Nephron progenitor cell (in vitro differentiated cells): ENCODE data around the gene ECM2.

ENCODE experiments used
- DNase-seq: peaks from one replicate; pipeline ENCODE4 v3.0.0; 2021
- H3K27ac Mint-ChIP-seq: 2 replicates; pipeline ENCODE4 v1.8.0; 2021; ENCODE audit warnings: mild to moderate bottlenecking, moderate library complexity, mixed read lengths
- H3K27me3 Mint-ChIP-seq: 2 replicates; pipeline ENCODE4 v1.8.0; 2021; ENCODE audit warnings: mild to moderate bottlenecking, low read depth, mixed read lengths; ENCODE audit not compliant: poor library complexity
- H3K36me3 Mint-ChIP-seq: 2 replicates; pipeline ENCODE4 v1.8.0; 2021; ENCODE audit warnings: low read depth, mixed read lengths
- H3K4me1 Mint-ChIP-seq: 2 replicates; pipeline ENCODE4 v1.8.0; 2021; ENCODE audit warnings: mixed read lengths
- H3K4me3 Mint-ChIP-seq: 2 replicates; pipeline ENCODE4 v1.8.0; 2021; ENCODE audit warnings: mild to moderate bottlenecking, moderate library complexity, mixed read lengths
- H3K9me3 Mint-ChIP-seq: 2 replicates; pipeline ENCODE4 v1.8.0; 2021; ENCODE audit warnings: mild to moderate bottlenecking, moderate library complexity, mixed read lengths
- TF ChIP-seq, protein P1 (sequence below): fragments of 200-600 bp; sonication (generic); IDR thresholded peaks from 2 replicates; pipeline ENCODE4 v1.5.0; 2021; ENCODE audit warnings: antibody characterized with exemption

The ECM2 gene

DNA sequence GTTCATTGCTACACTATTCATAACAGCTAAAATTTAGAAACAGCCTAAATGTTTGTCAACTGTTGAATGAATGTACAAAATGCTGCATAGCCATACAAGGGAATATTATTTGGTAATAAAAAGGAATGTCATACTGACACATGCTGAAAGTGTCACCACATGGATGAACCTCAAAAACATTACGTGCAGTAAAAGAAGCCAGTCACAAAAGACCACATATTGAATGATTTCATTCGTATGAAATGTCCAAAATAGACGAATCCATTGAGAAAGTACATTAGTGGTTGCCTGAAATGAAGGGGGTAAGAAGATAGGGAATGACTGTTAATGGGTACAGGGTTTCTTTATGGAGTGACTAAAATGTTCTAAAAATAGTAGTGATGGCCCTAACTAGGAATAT lies 11.6 kb upstream of the ECM2 start:
- H3K36me3 Mint-ChIP-seq: peaks cover 10% of the 10 kb centered on the region
- H3K4me3 Mint-ChIP-seq: no peak overlapping the region
- peaks cover 29% of the 10 kb centered on the region for H3K9me3 Mint-ChIP-seq
- TF ChIP-seq, protein P1, sequence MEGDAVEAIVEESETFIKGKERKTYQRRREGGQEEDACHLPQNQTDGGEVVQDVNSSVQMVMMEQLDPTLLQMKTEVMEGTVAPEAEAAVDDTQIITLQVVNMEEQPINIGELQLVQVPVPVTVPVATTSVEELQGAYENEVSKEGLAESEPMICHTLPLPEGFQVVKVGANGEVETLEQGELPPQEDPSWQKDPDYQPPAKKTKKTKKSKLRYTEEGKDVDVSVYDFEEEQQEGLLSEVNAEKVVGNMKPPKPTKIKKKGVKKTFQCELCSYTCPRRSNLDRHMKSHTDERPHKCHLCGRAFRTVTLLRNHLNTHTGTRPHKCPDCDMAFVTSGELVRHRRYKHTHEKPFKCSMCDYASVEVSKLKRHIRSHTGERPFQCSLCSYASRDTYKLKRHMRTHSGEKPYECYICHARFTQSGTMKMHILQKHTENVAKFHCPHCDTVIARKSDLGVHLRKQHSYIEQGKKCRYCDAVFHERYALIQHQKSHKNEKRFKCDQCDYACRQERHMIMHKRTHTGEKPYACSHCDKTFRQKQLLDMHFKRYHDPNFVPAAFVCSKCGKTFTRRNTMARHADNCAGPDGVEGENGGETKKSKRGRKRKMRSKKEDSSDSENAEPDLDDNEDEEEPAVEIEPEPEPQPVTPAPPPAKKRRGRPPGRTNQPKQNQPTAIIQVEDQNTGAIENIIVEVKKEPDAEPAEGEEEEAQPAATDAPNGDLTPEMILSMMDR: no peak
- H3K27me3 Mint-ChIP-seq: no peaks in the 10 kb centered on the region
- H3K4me1 Mint-ChIP-seq: peaks cover 6% of the 10 kb centered on the region
- no peak for DNase-seq
- no peak overlapping the region for H3K27ac Mint-ChIP-seq

DNA sequence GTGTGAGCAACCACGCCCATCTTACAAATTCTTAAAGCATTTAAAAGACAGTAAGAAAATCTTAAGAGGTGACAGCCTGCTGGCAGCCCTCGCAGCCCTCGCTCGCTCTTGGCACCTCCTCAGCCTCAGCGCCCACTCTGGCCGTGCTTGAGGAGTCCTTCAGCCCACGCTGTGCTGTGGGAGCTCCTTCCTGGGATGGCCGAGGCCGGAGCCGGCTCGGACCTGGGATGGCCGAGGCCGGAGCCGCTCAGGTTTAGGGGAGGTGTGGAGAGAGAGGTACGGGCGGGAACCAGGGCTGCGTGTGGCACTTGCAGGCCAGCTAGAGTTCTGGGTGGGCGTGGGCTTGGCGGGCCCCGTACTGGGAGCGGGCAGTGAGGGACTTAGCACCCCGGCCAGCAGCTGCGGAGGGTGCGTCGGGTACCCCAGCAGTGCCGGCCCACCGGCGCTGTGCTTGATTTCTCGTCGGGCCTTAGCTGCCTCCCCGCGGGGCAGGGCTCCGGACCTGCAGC lies 9.3 kb upstream of the ECM2 start:
- Mint-ChIP-seq H3K9me3 (peaks cover 34% of the 10 kb centered on the region), H3K27ac (no peak overlapping the region), H3K4me1 (peaks cover 6% of the 10 kb centered on the region), H3K27me3 (no peaks in the 10 kb centered on the region), H3K4me3 (no peak overlapping the region), H3K36me3 (peaks cover 10% of the 10 kb centered on the region)
- TF ChIP-seq, protein P1: no peak
- no peak for DNase-seq

DNA sequence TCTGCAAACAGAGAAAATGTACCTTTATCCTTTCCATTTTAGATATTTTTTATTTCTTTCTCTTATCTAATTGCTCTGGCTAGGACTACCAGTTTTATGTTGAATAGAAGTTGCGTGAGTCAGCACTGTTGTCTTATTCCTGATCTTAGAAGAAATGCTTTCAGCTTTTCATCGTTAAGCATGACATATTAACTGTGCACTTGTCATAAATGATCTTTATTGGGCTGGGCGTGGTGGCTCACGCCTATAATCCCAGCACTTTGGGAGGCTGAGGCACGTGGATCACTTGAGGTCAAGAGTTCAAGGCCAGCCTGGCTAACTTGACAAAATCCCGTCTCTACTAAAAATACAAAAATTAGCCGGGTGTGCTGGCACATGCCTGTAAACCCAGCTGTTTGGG lies 8.2 kb upstream of the ECM2 start:
- Mint-ChIP-seq H3K4me3 (no peak overlapping the region), H3K27me3 (no peaks in the 10 kb centered on the region)
- TF ChIP-seq, protein P1: no peak

DNA sequence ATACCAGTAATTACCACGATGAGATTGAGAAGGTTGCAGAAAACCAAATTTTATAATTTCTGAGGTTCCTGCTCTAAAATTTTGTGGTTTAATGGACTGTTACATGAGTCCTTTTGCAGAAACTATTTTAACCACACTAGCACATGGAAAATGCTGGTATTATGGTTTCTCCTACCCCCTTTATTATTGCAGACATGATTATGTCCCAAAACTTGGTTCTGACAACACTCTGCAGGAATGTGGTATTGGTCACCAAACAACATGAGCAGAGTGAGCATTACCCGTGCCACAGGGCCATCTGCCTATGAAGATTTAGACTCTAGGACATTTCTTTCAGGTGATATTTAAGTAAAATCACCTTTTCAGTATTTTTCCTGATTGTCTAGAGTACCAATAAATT lies 2.8 kb upstream of the ECM2 start:
- Mint-ChIP-seq H3K9me3 (peaks cover 15% of the 10 kb centered on the region), H3K36me3 (no peaks in the 10 kb centered on the region), H3K4me3 (no peak overlapping the region), H3K27ac (no peak overlapping the region), H3K27me3 (no peaks in the 10 kb centered on the region), H3K4me1 (peaks cover 4% of the 10 kb centered on the region)
- TF ChIP-seq, protein P1: no peak
- no peak for DNase-seq

More for the DNA sequence above, 8.2 kb upstream of the ECM2 start:
- Mint-ChIP-seq H3K27ac (no peak overlapping the region), H3K4me1 (peaks cover 6% of the 10 kb centered on the region), H3K36me3 (peaks cover 10% of the 10 kb centered on the region), H3K9me3 (peaks cover 34% of the 10 kb centered on the region)
- DNase-seq: no peak

DNA sequence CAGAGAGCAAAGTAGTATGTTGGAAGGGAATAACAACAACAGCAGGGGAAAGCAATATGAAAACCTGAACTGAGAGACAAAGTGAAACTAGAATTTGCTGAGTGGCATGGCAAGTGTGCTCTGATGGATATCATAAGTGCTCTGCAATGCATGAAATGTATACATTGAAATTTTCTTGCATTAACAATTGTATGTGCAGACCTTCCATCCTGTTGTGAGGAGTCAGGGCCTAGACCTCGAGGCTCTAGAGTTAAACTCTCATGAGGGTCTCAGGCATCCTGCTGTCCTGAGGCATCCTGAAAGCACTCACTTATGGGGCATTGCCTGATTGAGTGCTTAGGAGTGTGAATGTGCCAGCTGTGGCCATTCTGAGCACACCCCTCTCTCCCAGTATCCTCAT lies 1.1 kb downstream of the ECM2 start:
- Mint-ChIP-seq H3K9me3 (peaks cover 12% of the 10 kb centered on the region), H3K27ac (no peak overlapping the region), H3K36me3 (peaks cover 5% of the 10 kb centered on the region), H3K4me3 (no peak overlapping the region), H3K27me3 (no peaks in the 10 kb centered on the region), H3K4me1 (peaks cover 4% of the 10 kb centered on the region)
- TF ChIP-seq, protein P1: no peak
- DNase-seq: no peak

DNA sequence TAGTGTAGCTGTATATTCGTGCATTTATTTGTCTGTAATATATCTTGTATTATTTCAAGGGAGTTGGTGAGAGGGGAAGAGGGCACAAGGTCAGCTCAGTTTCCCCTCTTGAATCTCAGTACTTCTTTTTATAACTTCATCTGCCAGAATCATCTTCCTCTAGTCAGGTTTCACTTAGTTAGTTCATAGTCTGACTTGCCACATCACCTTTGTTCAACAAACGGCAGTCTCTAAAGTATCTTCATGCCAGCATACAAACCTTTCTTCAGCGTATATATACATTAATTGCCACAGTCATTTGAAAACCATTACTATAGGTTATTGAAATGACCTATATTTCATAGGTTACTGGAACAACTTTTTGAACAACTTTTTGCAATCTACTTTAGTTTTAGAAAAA lies 1.6 kb downstream of the ECM2 start:
- TF ChIP-seq, protein P1: no peak
- H3K27me3 Mint-ChIP-seq: no peaks in the 10 kb centered on the region
- peaks cover 12% of the 10 kb centered on the region for H3K9me3 Mint-ChIP-seq
- no peak for DNase-seq
- peaks cover 5% of the 10 kb centered on the region for H3K36me3 Mint-ChIP-seq
- H3K4me1 Mint-ChIP-seq: peaks cover 4% of the 10 kb centered on the region
- no peak overlapping the region for H3K27ac Mint-ChIP-seq
- H3K4me3 Mint-ChIP-seq: no peak overlapping the region
